IMR-90 (cell line): Measurements from ENCODE around the gene MTUS2. TPM values are rescaled to one million over a fixed set of nuclear protein-coding genes. Genes with fewer than 3 reads are reported as not detected.

Experiments used
- ATAC-seq: fragments of 200-7000 bp; cut with Tn5 transposase; 2 replicates; pipeline ENCODE4 v1.9.1; 2020; ENCODE audit warnings: low read depth, mild to moderate bottlenecking, moderate library complexity
- BruUV-seq: library from RNA; stranded (reverse); fragments of 400-500 nt; replicated peaks from 2 replicates; lab custom pipeline; 2021; lab: Mats Ljungman, UMichigan
- CTCF ChIA-PET: fragments of 300-600 bp; formaldehyde crosslinking; extraction: SDS; loops from one replicate; lab custom pipeline; 2021; ENCODE audit warnings: antibody characterized with exemption; lab: Yijun Ruan, JAX
- POLR2A ChIA-PET: fragments of 300-600 bp; sonication (Branson Sonifier 250); formaldehyde crosslinking; loops from one replicate; lab custom pipeline; 2022; ENCODE audit warnings: antibody characterized with exemption; ENCODE audit not compliant: unreplicated experiment; lab: Charles Lee
- DNase-seq: peaks from one replicate; pipeline ENCODE4 v3.0.0; 2013
- H2AFZ ChIP-seq: replicated peaks from 2 replicates; pipeline ENCODE3; 2013; ENCODE audit warnings: low read length, mild to moderate bottlenecking; ENCODE audit not compliant: poor library complexity
- H2AK5ac ChIP-seq: 2 replicates; pipeline ENCODE4 v1.6.1; 2013; ENCODE audit warnings: low read depth, low read length, inconsistent platforms
- H2AK9ac ChIP-seq: replicated peaks from 2 replicates; pipeline ENCODE3; 2013; ENCODE audit warnings: mild to moderate bottlenecking, low read depth, low read length, moderate library complexity; ENCODE audit not compliant: poor library complexity
- H2BK120ac ChIP-seq: 2 replicates; pipeline ENCODE4 v1.6.1; 2013; ENCODE audit warnings: low read depth, low read length, inconsistent platforms
- H2BK15ac ChIP-seq: 3 replicates; pipeline ENCODE4 v1.6.1; 2013; ENCODE audit warnings: low read depth, low read length, inconsistent platforms
- H2BK20ac ChIP-seq: 2 replicates; pipeline ENCODE4 v1.6.1; 2013; ENCODE audit warnings: low read depth, mild to moderate bottlenecking, inconsistent platforms, low read length, moderate library complexity
- H2BK5ac ChIP-seq: 2 replicates; pipeline ENCODE4 v1.6.1; 2013; ENCODE audit warnings: mild to moderate bottlenecking, low read depth, low read length, inconsistent platforms; ENCODE audit not compliant: poor library complexity, severe bottlenecking
- H3K14ac ChIP-seq: replicated peaks from 2 replicates; pipeline ENCODE4 v1.6.1; 2013; ENCODE audit warnings: low read depth, low read length, inconsistent platforms
- H3K18ac ChIP-seq: 2 replicates; pipeline ENCODE4 v1.6.1; 2013; ENCODE audit warnings: low read depth, low read length, control low read depth
- H3K23ac ChIP-seq: 2 replicates; pipeline ENCODE4 v1.6.1; 2013; ENCODE audit warnings: low read depth, low read length, inconsistent platforms
- H3K27ac ChIP-seq: 2 replicates; pipeline ENCODE4 v1.5.1; 2013; ENCODE audit warnings: mild to moderate bottlenecking, control low read depth, low read length; ENCODE audit not compliant: insufficient read depth
- H3K27me3 ChIP-seq: 2 replicates; pipeline ENCODE4 v1.6.1; 2013; ENCODE audit warnings: low read length; ENCODE audit not compliant: control insufficient read depth, insufficient read depth
- H3K36me3 ChIP-seq: 2 replicates; pipeline ENCODE4 v1.6.1; 2013; ENCODE audit warnings: low read length, mixed read lengths; ENCODE audit not compliant: control insufficient read depth, insufficient read depth
- H3K4ac ChIP-seq: 2 replicates; pipeline ENCODE4 v1.6.1; 2013; ENCODE audit warnings: low read depth, low read length, inconsistent platforms
- H3K4me1 ChIP-seq: 2 replicates; pipeline ENCODE4 v1.6.1; 2013; ENCODE audit warnings: low read length, mixed read lengths; ENCODE audit not compliant: control insufficient read depth, insufficient read depth
- H3K4me2 ChIP-seq: 2 replicates; pipeline ENCODE4 v1.6.1; 2013; ENCODE audit warnings: low read depth, mild to moderate bottlenecking, control low read depth, low read length, moderate library complexity
- H3K4me3 ChIP-seq: 2 replicates; pipeline ENCODE4 v1.5.1; 2013; ENCODE audit warnings: low read depth, mild to moderate bottlenecking, control low read depth, low read length, moderate library complexity; ENCODE audit not compliant: insufficient read depth
- H3K56ac ChIP-seq: 2 replicates; pipeline ENCODE4 v1.6.1; 2013; ENCODE audit warnings: low read length, inconsistent platforms; ENCODE audit not compliant: insufficient read depth; ENCODE audit errors: extremely low read depth
- H3K79me1 ChIP-seq, 2 experiments: 2 replicates each; pipeline ENCODE4 v1.6.1; 2013; ENCODE audit warnings: low read length in 2 of 2, inconsistent platforms in 1 of 2, low read depth in 1 of 2
- H3K9ac ChIP-seq: 2 replicates; pipeline ENCODE4 v1.6.1; 2013; ENCODE audit warnings: low read depth, low read length, control low read depth
- H3K9me1 ChIP-seq: 2 replicates; pipeline ENCODE4 v1.6.1; 2013; ENCODE audit warnings: low read length, inconsistent platforms; ENCODE audit not compliant: insufficient read depth
- H3K9me3 ChIP-seq: 2 replicates; pipeline ENCODE4 v1.6.1; 2013; ENCODE audit warnings: low read length; ENCODE audit not compliant: control insufficient read depth, insufficient read depth
- H4K20me1 ChIP-seq: 2 replicates; pipeline ENCODE4 v1.6.1; 2013; ENCODE audit warnings: low read length, inconsistent platforms; ENCODE audit not compliant: insufficient read depth
- H4K5ac ChIP-seq: 2 replicates; pipeline ENCODE4 v1.6.1; 2013; ENCODE audit warnings: mild to moderate bottlenecking, low read depth, low read length, control low read depth
- H4K8ac ChIP-seq, 2 experiments: 2 replicates each; pipeline ENCODE4 v1.6.1; 2013; ENCODE audit warnings: low read depth in 2 of 2, low read length in 2 of 2, control low read depth in 1 of 2, inconsistent platforms in 1 of 2
- H4K91ac ChIP-seq: 2 replicates; pipeline ENCODE4 v1.6.1; 2013; ENCODE audit warnings: low read depth, low read length, inconsistent platforms; ENCODE audit not compliant: insufficient read depth
- BHLHE40 ChIP-seq: fragments of 150-350 bp; IDR thresholded peaks from 2 replicates; pipeline ENCODE4 v1.6.1; 2016; ENCODE audit warnings: mild to moderate bottlenecking, low read depth, low read length
- CEBPB ChIP-seq: IDR thresholded peaks from 2 replicates; pipeline ENCODE4 v1.6.1; 2012; ENCODE audit warnings: low read depth, low read length, improper control_type of control experiment
- CHD1 ChIP-seq: IDR thresholded peaks from 2 replicates; pipeline ENCODE4 v1.6.1; 2012; ENCODE audit warnings: low read depth, low read length, improper control_type of control experiment
- CTCF ChIP-seq: conservative IDR thresholded peaks from 2 replicates; pipeline ENCODE4 v1.5.1; 2012; ENCODE audit warnings: mild to moderate bottlenecking, low read depth, low read length, improper control_type of control experiment
- FOS ChIP-seq: fragments of 150-350 bp; IDR thresholded peaks from 2 replicates; pipeline ENCODE4 v1.6.1; 2016; ENCODE audit warnings: low read depth, low read length
- MAFK ChIP-seq: IDR thresholded peaks from 2 replicates; pipeline ENCODE4 v1.6.1; 2012; ENCODE audit warnings: low read depth, low read length, improper control_type of control experiment
- MAZ ChIP-seq: IDR thresholded peaks from 2 replicates; pipeline ENCODE4 v1.6.1; 2012; ENCODE audit warnings: low read depth, mild to moderate bottlenecking, low read length, improper control_type of control experiment, moderate library complexity, borderline replicate concordance
- MXI1 ChIP-seq: IDR thresholded peaks from 2 replicates; pipeline ENCODE4 v1.6.1; 2012; ENCODE audit warnings: low read depth, mild to moderate bottlenecking, low read length, moderate library complexity, borderline replicate concordance
- NFE2L2 ChIP-seq: fragments of 150-350 bp; IDR thresholded peaks from 2 replicates; pipeline ENCODE4 v1.6.1; 2016; ENCODE audit warnings: low read depth, mild to moderate bottlenecking, low read length
- POLR2A ChIP-seq: IDR thresholded peaks from 2 replicates; pipeline ENCODE4 v1.6.1; 2012; ENCODE audit warnings: mild to moderate bottlenecking, low read depth, low read length
- RAD21 ChIP-seq: IDR thresholded peaks from 2 replicates; pipeline ENCODE4 v1.6.1; 2012; ENCODE audit warnings: low read length, improper control_type of control experiment
- RCOR1 ChIP-seq: IDR thresholded peaks from 2 replicates; pipeline ENCODE4 v1.6.1; 2012; ENCODE audit warnings: mild to moderate bottlenecking, low read length, improper control_type of control experiment; ENCODE audit not compliant: insufficient replicate concordance
- RFX5 ChIP-seq: IDR thresholded peaks from 2 replicates; pipeline ENCODE4 v1.8.0; 2012; ENCODE audit warnings: low read depth, mild to moderate bottlenecking, low read length, moderate library complexity
- SMC3 ChIP-seq: fragments of 150-350 bp; IDR thresholded peaks from 2 replicates; pipeline ENCODE4 v1.6.1; 2016; ENCODE audit warnings: low read depth, mild to moderate bottlenecking, antibody characterized with exemption, low read length, moderate library complexity
- USF2 ChIP-seq: fragments of 150-350 bp; IDR thresholded peaks from 2 replicates; pipeline ENCODE4 v1.6.1; 2017; ENCODE audit warnings: mild to moderate bottlenecking, antibody characterized with exemption, low read length, low read depth
- WGBS, 2 experiments: methylation state at CpG; one replicate each; pipeline versions ENCODE4 v1.1.5 to v1.1.7; 2013; ENCODE audit warnings: missing lambda C conversion rate in 2 of 2; ENCODE audit not compliant: insufficient read length in 1 of 2; ENCODE audit errors: extremely low coverage in 2 of 2; 5-methylcytosine and 5-hydroxymethylcytosine counted together
- dilution Hi-C: fragments of 300-500 bp; cut with HindIII; formaldehyde crosslinking; loops from one replicate; pipeline ENCODE4 v1.14.3; 2018; ENCODE audit warnings: low sequenced_read_pairs; ENCODE audit not compliant: unreplicated experiment
- in situ Hi-C: fragments of 300-500 bp; cut with MboI; formaldehyde crosslinking; loops from 3 replicates; pipeline ENCODE4 v1.14.3; 2019; ENCODE audit warnings: low sequenced_read_pairs, inconsistent platforms, mixed read lengths
- intact Hi-C: fragments of 100-400 bp; cut with micrococcal nuclease; formaldehyde crosslinking; loops from 2 replicates; pipeline ENCODE4 v1.10.0; 2022
- polyA plus RNA-seq, 3 experiments: library from polyadenylated mRNA; depleted of rRNA; stranded (reverse); fragments of >200 nt; gene quantifications; 2 replicates each; pipeline ENCODE4 v1.2.3, GENCODE V29; 2012; ENCODE audit warnings: low replicate concordance in 1 of 3
- total RNA-seq: library from RNA; depleted of rRNA; stranded (reverse); fragments of >200 nt; gene quantifications from 2 replicates; pipeline ENCODE4 v1.2.3, GENCODE V29; 2012
- TF ChIP-seq, protein P1 (sequence below): fragments of 150-350 bp; IDR thresholded peaks from 2 replicates; pipeline ENCODE4 v1.6.1; 2016; ENCODE audit warnings: low read depth, mild to moderate bottlenecking, low read length, moderate library complexity, borderline replicate concordance

Gene MTUS2
- total and polyA plus RNA-seq, 2 of the 4 experiments (the other 2 are of a cell fraction): under 0.01 to 0.02 TPM

DNA sequence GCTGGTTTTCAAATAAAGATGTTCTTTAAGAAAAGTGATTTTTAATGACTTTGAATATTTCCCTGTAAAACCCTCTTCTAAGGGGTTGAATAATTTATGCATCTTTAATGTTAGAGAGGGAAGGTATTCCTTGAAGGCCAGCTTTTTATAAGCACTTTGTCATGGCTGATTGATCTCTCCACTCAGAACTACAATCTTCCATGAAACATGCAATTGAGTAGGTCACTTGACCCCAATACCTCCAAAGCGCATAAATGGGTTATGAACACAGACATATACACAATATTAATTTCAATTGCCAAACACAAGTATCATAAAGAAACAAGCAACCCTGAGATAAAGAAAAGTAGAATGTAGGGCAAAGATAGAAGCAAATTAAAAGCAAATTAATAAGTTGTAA is 359.9 kb downstream of the MTUS2 start:
- intact Hi-C loops: no loop called here
- no peak overlapping the region for H2BK15ac ChIP-seq
- no peak overlapping the region for H3K4me2 ChIP-seq
- no peak for ATAC-seq
- no peaks in the 10 kb centered on the region for H3K9me1 ChIP-seq
- H2AFZ ChIP-seq: no peak overlapping the region
- no peaks in the 10 kb centered on the region for H3K36me3 ChIP-seq
- H3K18ac ChIP-seq: no peak overlapping the region
- H4K8ac ChIP-seq: no peak overlapping the region
- H3K4ac ChIP-seq: no peak overlapping the region
- H3K27me3 ChIP-seq: no peaks in the 10 kb centered on the region
- H2BK20ac ChIP-seq: no peak overlapping the region
- TF ChIP-seq RCOR1 (no peak), USF2 (no peak), CEBPB (no peak), POLR2A (no peak), MXI1 (no peak), RAD21 (no peak), FOS (no peak), MAZ (no peak), MAFK (no peak), BHLHE40 (no peak), CTCF (no peak), CHD1 (no peak), SMC3 (no peak), RFX5 (no peak), NFE2L2 (no peak)
- TF ChIP-seq, protein P1, sequence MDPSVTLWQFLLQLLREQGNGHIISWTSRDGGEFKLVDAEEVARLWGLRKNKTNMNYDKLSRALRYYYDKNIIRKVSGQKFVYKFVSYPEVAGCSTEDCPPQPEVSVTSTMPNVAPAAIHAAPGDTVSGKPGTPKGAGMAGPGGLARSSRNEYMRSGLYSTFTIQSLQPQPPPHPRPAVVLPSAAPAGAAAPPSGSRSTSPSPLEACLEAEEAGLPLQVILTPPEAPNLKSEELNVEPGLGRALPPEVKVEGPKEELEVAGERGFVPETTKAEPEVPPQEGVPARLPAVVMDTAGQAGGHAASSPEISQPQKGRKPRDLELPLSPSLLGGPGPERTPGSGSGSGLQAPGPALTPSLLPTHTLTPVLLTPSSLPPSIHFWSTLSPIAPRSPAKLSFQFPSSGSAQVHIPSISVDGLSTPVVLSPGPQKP: no peak
- H4K5ac ChIP-seq: no peak overlapping the region
- H3K9me3 ChIP-seq: peaks cover 22% of the 10 kb centered on the region
- H2BK5ac ChIP-seq: no peak overlapping the region
- no peaks in the 10 kb centered on the region for H4K20me1 ChIP-seq
- no CpG with 5 or more reads among the region's 1 CpG for WGBS, 2 experiments
- H2AK9ac ChIP-seq: no peak overlapping the region
- H3K79me1 ChIP-seq: no peaks in the 10 kb centered on the region
- H3K23ac ChIP-seq: no peak overlapping the region
- no peak overlapping the region for H2AK5ac ChIP-seq
- no peak overlapping the region for H3K27ac ChIP-seq
- in situ Hi-C loops: no loop called here
- dilution Hi-C loops: no loop called here
- no peak overlapping the region for H3K14ac ChIP-seq
- no peak overlapping the region for H3K4me3 ChIP-seq
- H2BK120ac ChIP-seq: no peak overlapping the region
- ChIA-PET CTCF (no interaction called here), POLR2A (no interaction called here)
- no peaks in the 10 kb centered on the region for H3K4me1 ChIP-seq
- BruUV-seq: no TSS peak
- no peak overlapping the region for H4K91ac ChIP-seq
- H3K9ac ChIP-seq: no peak overlapping the region
- no peak for DNase-seq
- no peak overlapping the region for H3K56ac ChIP-seq
